Measurements from ENCODE around the gene FRMD4B.

DNA sequence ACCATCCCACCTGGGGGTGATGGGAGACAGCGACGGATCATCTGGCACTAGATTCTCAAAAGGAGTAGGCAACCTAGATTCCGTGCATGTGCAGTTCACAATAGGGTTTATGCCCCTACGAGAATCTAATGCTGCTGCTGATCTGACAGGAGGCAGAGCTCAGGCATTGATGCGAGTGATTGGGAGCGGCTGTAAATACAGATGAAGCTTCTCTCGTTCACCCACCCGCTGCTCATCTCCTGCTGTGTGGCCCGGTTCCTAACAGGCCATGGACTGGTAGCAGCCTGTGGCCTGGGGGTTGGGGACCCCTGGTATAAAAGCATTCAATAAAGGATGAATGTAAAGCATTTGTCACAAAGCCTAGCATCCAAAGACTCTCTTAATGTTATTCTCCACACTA is 126.8 kb downstream of the FRMD4B start:
- TF ChIP-seq POLR2A (IDR thresholded peaks at IDR 0.05) (no peak), EP300 (IDR thresholded peaks at IDR 0.05) (no peak)
- TF ChIP-seq, protein P1, sequence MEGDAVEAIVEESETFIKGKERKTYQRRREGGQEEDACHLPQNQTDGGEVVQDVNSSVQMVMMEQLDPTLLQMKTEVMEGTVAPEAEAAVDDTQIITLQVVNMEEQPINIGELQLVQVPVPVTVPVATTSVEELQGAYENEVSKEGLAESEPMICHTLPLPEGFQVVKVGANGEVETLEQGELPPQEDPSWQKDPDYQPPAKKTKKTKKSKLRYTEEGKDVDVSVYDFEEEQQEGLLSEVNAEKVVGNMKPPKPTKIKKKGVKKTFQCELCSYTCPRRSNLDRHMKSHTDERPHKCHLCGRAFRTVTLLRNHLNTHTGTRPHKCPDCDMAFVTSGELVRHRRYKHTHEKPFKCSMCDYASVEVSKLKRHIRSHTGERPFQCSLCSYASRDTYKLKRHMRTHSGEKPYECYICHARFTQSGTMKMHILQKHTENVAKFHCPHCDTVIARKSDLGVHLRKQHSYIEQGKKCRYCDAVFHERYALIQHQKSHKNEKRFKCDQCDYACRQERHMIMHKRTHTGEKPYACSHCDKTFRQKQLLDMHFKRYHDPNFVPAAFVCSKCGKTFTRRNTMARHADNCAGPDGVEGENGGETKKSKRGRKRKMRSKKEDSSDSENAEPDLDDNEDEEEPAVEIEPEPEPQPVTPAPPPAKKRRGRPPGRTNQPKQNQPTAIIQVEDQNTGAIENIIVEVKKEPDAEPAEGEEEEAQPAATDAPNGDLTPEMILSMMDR (IDR thresholded peaks at IDR 0.05) = no peak
